ENCODE measurements around the gene HOXA3. TPM values are rescaled to one million over a fixed set of nuclear protein-coding genes. Genes with fewer than 3 reads are reported as not detected.

The HOXA3 gene
- total and polyA plus RNA-seq, 2 of the 8 experiments (the other 6 are each of a cell fraction or from before 2014, with no cell fraction given), result not detected

GRCh38 chr7:27141137-27141922 is 11.1 kb downstream of the HOXA3 start:
- WGBS, 2 experiments (ENCODE audit: extremely low coverage in 1 of 2, insufficient coverage in 1 of 2, insufficient read length in 1 of 2, insufficient replicate concordance in 2 of 2, low coverage in 1 of 2, low lambda C conversion rate in 2 of 2, missing lambda C conversion rate in 1 of 2), result 38% methylated on average over 18 of the region's 18 CpGs; no CpG with 5 or more reads in 1 of the 2 experiments
- H3K9ac ChIP-seq (replicated peaks in 1 of 4; ENCODE audit: extremely low read depth in 1 of 4, low read depth in 3 of 4, low read length in 3 of 4), result no peak overlapping the region
- peaks cover 0 to 3% of the 10 kb centered on the region in 2 experiments; a peak in 1 of 4 replicates for H3K9me3 ChIP-seq (ENCODE audit: insufficient read depth in 2 of 2, low read depth in 1 of 2, low read length in 1 of 2)
- H2AFZ ChIP-seq (ENCODE audit: low read length), result no peak overlapping the region
- H3K23ac ChIP-seq (ENCODE audit: insufficient read length), result no peak overlapping the region
- DNase-seq (ENCODE audit: low read depth in 1 of 2, low spot score in 2 of 2) (no peak), FAIRE-seq (no peak)
- H2AK5ac ChIP-seq (ENCODE audit: low read depth, low read length), result no peak overlapping the region
- H4K20me1 ChIP-seq (replicated peaks in 1 of 2; ENCODE audit: control insufficient read depth in 1 of 2, insufficient read depth in 2 of 2, low read length in 2 of 2), result peaks cover 16 to 21% of the 10 kb centered on the region in 2 experiments
- peaks cover 0 to 6% (median 3%) of the 10 kb centered on the region in 4 experiments; a peak in 4 of 7 replicates for H3K4me1 ChIP-seq (replicated peaks in 1 of 4; ENCODE audit: control insufficient read depth in 3 of 4, insufficient read depth in 4 of 4, low read length in 3 of 4)
- H3K56ac ChIP-seq (replicated peaks; ENCODE audit: insufficient read length, low read depth, low read length), result no peak overlapping the region
- H3K79me1 ChIP-seq (ENCODE audit: low read depth, low read length), result no peaks in the 10 kb centered on the region
- no peak overlapping the region for H3K4ac ChIP-seq (replicated peaks; ENCODE audit: insufficient read length, low read depth, low read length)
- H3K4me2 ChIP-seq (ENCODE audit: insufficient read depth in 1 of 2, low read depth in 2 of 2, low read length in 2 of 2), result no peak overlapping the region; a peak in 1 of 4 replicates
- H2BK5ac ChIP-seq (ENCODE audit: low read depth, low read length), result no peak overlapping the region
- H3K4me3 ChIP-seq (ENCODE audit: extremely low read depth in 1 of 4, insufficient read depth in 2 of 4, low read depth in 3 of 4, low read length in 4 of 4), result no peak overlapping the region
- peaks cover 97 to 100% (median 99%) of the 10 kb centered on the region in 4 experiments for H3K27me3 ChIP-seq (replicated peaks in 1 of 4; ENCODE audit: control insufficient read depth in 3 of 4, extremely low read depth in 1 of 4, insufficient read depth in 3 of 4, low read length in 3 of 4)
- H4K5ac ChIP-seq (ENCODE audit: insufficient read length, low read depth, low read length), result no peak overlapping the region
- H3K14ac ChIP-seq (ENCODE audit: insufficient read length), result no peak overlapping the region
- TF ChIP-seq POLR2AphosphoS5 (IDR thresholded peaks at IDR 0.05; ENCODE audit: low read depth, low read length) (no peak), TAF7 (optimal IDR thresholded peaks at IDR 0.05; ENCODE audit: borderline replicate concordance, low read depth, low read length) (no peak), JUND (IDR thresholded peaks at IDR 0.05; ENCODE audit: low read length) (no peak), CBX5 (IDR thresholded peaks at IDR 0.05; ENCODE audit: low read depth, low read length) (no peak), HDAC6 (IDR thresholded peaks at IDR 0.05; ENCODE audit: low read depth, low read length) (no peak), GABPA (IDR thresholded peaks at IDR 0.05; ENCODE audit: borderline replicate concordance, insufficient read depth, low read length) (no peak), BRCA1 (IDR thresholded peaks at IDR 0.05; ENCODE audit: low read depth, low read length) (no peak), SIX5 (IDR thresholded peaks at IDR 0.05; ENCODE audit: low read depth, low read length) (no peak), CTBP2 (IDR thresholded peaks at IDR 0.05; ENCODE audit: borderline replicate concordance, insufficient read depth, insufficient read length, low read length) (no peak), EGR1 (IDR thresholded peaks at IDR 0.05; ENCODE audit: borderline replicate concordance, low read depth, low read length) (no peak)
- no peak overlapping the region for H2BK120ac ChIP-seq (replicated peaks; ENCODE audit: low read depth, low read length)
- H2BK12ac ChIP-seq (ENCODE audit: low read depth, low read length), result no peak overlapping the region
- H3K27ac ChIP-seq (ENCODE audit: low read depth, low read length), result no peak overlapping the region
- no peak overlapping the region for H4K91ac ChIP-seq (replicated peaks; ENCODE audit: insufficient read length, low read length)
- H3K18ac ChIP-seq (ENCODE audit: extremely low read depth, low read length), result no peak overlapping the region
- ChIA-PET CTCF (ENCODE audit: partially characterized antibody) (interaction anchor here (0.6 to 12.5 kb wide), 20 partner anchors 9 to 871 kb away, joined by 3 to 123 read pairs (median 4); partner anchors contain the start of genes HOXA1, HOXA3 and HOXA7), POLR2A (ENCODE audit: partially characterized antibody) (no interaction called here)
- no peaks in the 10 kb centered on the region for H3K79me2 ChIP-seq (ENCODE audit: control insufficient read depth in 1 of 2, insufficient read depth in 2 of 2, low read length in 2 of 2)
- H3K36me3 ChIP-seq (ENCODE audit: control insufficient read depth in 2 of 4, insufficient read depth in 4 of 4, low read length in 3 of 4), result peaks cover 0 to 6% (median 0%) of the 10 kb centered on the region in 4 experiments; a peak in 1 of 8 replicates
- no peak overlapping the region for H2BK20ac ChIP-seq (ENCODE audit: low read length)
- H2BK15ac ChIP-seq (ENCODE audit: low read length), result no peak overlapping the region
- H4K8ac ChIP-seq (ENCODE audit: extremely low read depth, insufficient read depth, low read length), result no peak overlapping the region
- peaks cover 9% of the 10 kb centered on the region for H3K23me2 ChIP-seq (ENCODE audit: low read depth, low read length)
